A673 (cell line): ENCODE data around the gene NCBP3. TPM values are rescaled to one million over a fixed set of nuclear protein-coding genes. Genes with fewer than 3 reads are reported as not detected.

Experiments
- BruUV-seq: library from RNA; stranded (reverse); fragments of 400-500 nt; replicated peaks from 2 replicates; lab custom pipeline; 2021; lab: Mats Ljungman, UMichigan
- CTCF ChIA-PET: fragments of 300-600 bp; sonication (Branson Sonifier 250); formaldehyde crosslinking; loops from one replicate; lab custom pipeline; 2022; ENCODE audit warnings: antibody characterized with exemption; lab: Charles Lee
- POLR2A ChIA-PET: fragments of 300-600 bp; sonication (Branson Sonifier 250); formaldehyde crosslinking; loops from one replicate; lab custom pipeline; 2022; ENCODE audit warnings: antibody characterized with exemption; ENCODE audit not compliant: low non-redundant PET; lab: Charles Lee
- DNase-seq: peaks from one replicate; pipeline ENCODE4 v3.0.0-alpha.2; 2015; ENCODE audit warnings: low spot score
- H3K27ac ChIP-seq: fragments of 200-600 bp; sonication (generic); 2 replicates; pipeline ENCODE4 v1.5.1; 2016; ENCODE audit warnings: mixed run types, low read depth, mild to moderate bottlenecking, mixed read lengths, antibody characterized with exemption, low read length; ENCODE audit not compliant: poor library complexity, severe bottlenecking
- H3K27me3 ChIP-seq: fragments of 200-600 bp; sonication (generic); replicated peaks from 2 replicates; pipeline ENCODE4 v1.6.1; 2017; ENCODE audit warnings: mixed run types, low read depth, mild to moderate bottlenecking, mixed read lengths, antibody characterized with exemption, low read length; ENCODE audit not compliant: insufficient read depth, poor library complexity
- H3K36me3 ChIP-seq: fragments of 200-600 bp; sonication (generic); 2 replicates; pipeline ENCODE4 v1.6.1; 2016; ENCODE audit warnings: mixed run types, mild to moderate bottlenecking, mixed read lengths, antibody characterized with exemption, low read length; ENCODE audit not compliant: insufficient read depth, poor library complexity, severe bottlenecking
- H3K4me1 ChIP-seq: fragments of 200-600 bp; sonication (generic); 2 replicates; pipeline ENCODE4 v1.6.1; 2017; ENCODE audit warnings: mixed run types, mild to moderate bottlenecking, mixed read lengths, antibody characterized with exemption, low read length; ENCODE audit not compliant: insufficient read depth, poor library complexity, severe bottlenecking
- H3K4me3 ChIP-seq: fragments of 200-600 bp; sonication (generic); 2 replicates; pipeline ENCODE4 v1.5.1; 2016; ENCODE audit warnings: low read depth, mixed run types, mild to moderate bottlenecking, mixed read lengths, low read length; ENCODE audit not compliant: poor library complexity, severe bottlenecking
- H3K9me3 ChIP-seq: fragments of 200-600 bp; sonication (generic); 2 replicates; pipeline ENCODE4 v1.6.1; 2016; ENCODE audit warnings: mixed run types, low read depth, mild to moderate bottlenecking, mixed read lengths, antibody characterized with exemption, low read length; ENCODE audit not compliant: poor library complexity, severe bottlenecking
- CTCF ChIP-seq: fragments of 300-800, 200-600 bp; sonication (generic); conservative IDR thresholded peaks from 2 replicates; pipeline ENCODE4 v1.5.1; 2017; ENCODE audit warnings: low read depth, mild to moderate bottlenecking, antibody characterized with exemption, low read length, moderate library complexity, mixed read lengths
- EZH2 ChIP-seq: fragments of 200-600 bp; sonication (generic); IDR thresholded peaks from 2 replicates; pipeline ENCODE4 v1.6.1; 2017; ENCODE audit warnings: borderline replicate concordance, low read depth, mild to moderate bottlenecking, mixed read lengths, antibody characterized with exemption, low read length; ENCODE audit not compliant: poor library complexity, severe bottlenecking
- intact Hi-C: fragments of 100-400 bp; cut with micrococcal nuclease; formaldehyde crosslinking; loops from one replicate; pipeline ENCODE4 v1.10.0; 2022; ENCODE audit not compliant: unreplicated experiment
- total RNA-seq: library from RNA; stranded (reverse); gene quantifications from 2 replicates; pipeline ENCODE4 v1.2.3, GENCODE V29; 2021

Gene NCBP3
- total RNA-seq, 1 experiment from 2014 or later: 59.9 TPM

DNA sequence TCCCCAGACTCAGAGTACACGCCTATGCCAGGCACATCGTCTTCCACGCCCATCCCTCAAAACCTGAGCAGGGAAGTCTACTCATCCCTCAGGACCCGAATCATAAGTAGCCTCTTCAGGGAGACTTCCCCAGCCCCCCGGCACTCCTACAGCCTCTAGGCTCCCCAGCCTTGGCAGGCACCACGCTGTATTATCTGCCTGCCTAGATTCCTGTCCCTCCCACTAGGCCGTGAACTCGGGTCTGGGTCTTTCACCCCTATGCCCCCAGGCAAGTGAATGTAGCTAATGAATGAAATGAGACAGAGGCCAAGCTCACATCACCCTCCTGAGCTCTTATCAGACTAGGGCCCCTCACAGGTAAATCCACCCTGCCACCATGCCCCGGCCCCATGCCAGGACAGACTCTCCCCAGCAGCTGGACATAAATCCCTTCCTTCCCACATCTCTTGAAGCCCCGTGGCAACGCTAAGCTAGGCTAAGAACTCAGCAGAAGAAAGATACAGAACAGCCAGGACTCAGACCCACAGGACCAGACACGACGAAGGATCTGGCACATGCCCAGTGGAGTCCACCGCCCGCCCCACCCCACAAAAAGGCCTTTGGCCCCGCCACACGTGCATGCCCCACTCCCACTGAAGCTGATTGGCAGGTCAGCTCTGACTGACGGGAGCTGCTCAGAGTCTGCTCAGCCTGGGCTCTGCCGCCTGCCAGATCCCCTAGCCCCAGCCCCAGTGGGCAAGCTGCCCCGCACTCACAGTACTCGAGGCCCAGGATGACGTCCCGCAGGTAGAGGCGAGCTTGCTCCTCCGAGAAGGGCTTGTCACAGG is 33.8 kb upstream of the NCBP3 start:
- DNase-seq: no peak
- BruUV-seq: no TSS peak
- no peak overlapping the region for H3K27ac ChIP-seq
- ChIA-PET POLR2A (interaction anchor here (0.6 kb wide), 1 partner anchor 13 kb away, joined by 3 read pairs; no protein-coding TSS in a partner anchor), CTCF (no interaction called here)
- H3K4me3 ChIP-seq: no peak overlapping the region
- H3K36me3 ChIP-seq: peaks cover 3% of the 10 kb centered on the region
- no peaks in the 10 kb centered on the region for H3K4me1 ChIP-seq
- TF ChIP-seq CTCF: no peak
- intact Hi-C loops: no loop called here
- H3K27me3 ChIP-seq: no peaks in the 10 kb centered on the region
- no peaks in the 10 kb centered on the region for H3K9me3 ChIP-seq

- Histone ChIP-seq H3K4me1 (no peaks in the 10 kb centered on the region), H3K9me3 (no peaks in the 10 kb centered on the region), H3K27ac (no peak overlapping the region), H3K4me3 (no peak overlapping the region), H3K36me3 (no peaks in the 10 kb centered on the region), H3K27me3 (no peaks in the 10 kb centered on the region)
- CTCF ChIA-PET: no interaction called here
- no TSS peak for BruUV-seq
- intact Hi-C loops: no loop called here
- POLR2A ChIA-PET: interaction anchor here (0.6 kb wide), 1 partner anchor 12 kb away, joined by 3 read pairs; no protein-coding TSS in a partner anchor
- DNase-seq: no peak
- TF ChIP-seq CTCF (no peak), EZH2 (no peak)
Measured at GRCh38 chr17:3879186-3879585, 33.1 kb upstream of the NCBP3 start.

DNA sequence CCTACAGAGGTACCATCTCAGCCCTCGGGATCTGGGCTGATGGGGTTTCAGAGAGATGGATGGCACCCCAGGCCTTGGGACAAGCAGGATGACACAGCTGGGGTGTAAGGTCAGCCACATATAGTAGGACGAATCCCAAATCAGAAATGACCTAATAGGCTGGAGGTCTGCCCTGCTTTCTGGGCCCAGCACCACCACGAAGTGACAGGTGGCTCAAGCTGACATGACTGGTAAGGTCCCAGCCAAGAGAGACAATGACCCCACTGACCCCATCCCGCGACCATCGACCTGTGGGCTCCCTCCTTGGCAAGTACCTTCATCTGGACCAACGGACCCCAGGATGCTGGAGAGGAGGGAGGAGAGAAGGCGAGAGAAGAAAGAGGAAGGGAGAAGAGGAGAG is 31.2 kb upstream of the NCBP3 start:
- no peak overlapping the region for H3K27ac ChIP-seq
- TF ChIP-seq CTCF: no peak
- no peak for TF ChIP-seq EZH2
- H3K27me3 ChIP-seq: no peaks in the 10 kb centered on the region
- no peak for DNase-seq
- no peaks in the 10 kb centered on the region for H3K36me3 ChIP-seq
- H3K9me3 ChIP-seq: no peaks in the 10 kb centered on the region
- ChIA-PET CTCF (no interaction called here), POLR2A (no interaction called here)
- no peak overlapping the region for H3K4me3 ChIP-seq
- no peaks in the 10 kb centered on the region for H3K4me1 ChIP-seq
- no TSS peak for BruUV-seq
- intact Hi-C loops: no loop called here
